ENCODE results near the gene P2RX6. TPM values are rescaled to one million over a fixed set of nuclear protein-coding genes. Genes with fewer than 3 reads are reported as not detected.

The P2RX6 gene
- polyA plus RNA-seq, 1 donor (not counting 4 experiments of a cell fraction or from before 2014, with no cell fraction given), result 0.87 TPM

- Histone ChIP-seq H3K4me3 (ENCODE audit: control insufficient read depth in 2 of 3, extremely low read depth in 1 of 3, insufficient read depth in 2 of 3, low read depth in 1 of 3, low read length in 3 of 3) (peak overlapping the region; percentile 83 to 91 (median 90)), H4K20me1 (ENCODE audit: control insufficient read depth, extremely low read depth, insufficient read depth, low read length) (no peaks in the 10 kb centered on the region), H3K4me1 (ENCODE audit: control insufficient read depth, extremely low read depth, insufficient read depth, low read length) (peaks cover 20% of the 10 kb centered on the region), H3K9me1 (ENCODE audit: control insufficient read depth, extremely low read depth, insufficient read depth, low read length) (no peaks in the 10 kb centered on the region), H3K79me2 (ENCODE audit: control insufficient read depth, insufficient read depth, low read length) (peaks cover 28% of the 10 kb centered on the region), H3K36me3 (ENCODE audit: control insufficient read depth in 2 of 2, extremely low read depth in 1 of 2, insufficient read depth in 2 of 2, low read length in 2 of 2) (peaks cover 14 to 18% of the 10 kb centered on the region in 2 experiments), H3K27me3 (ENCODE audit: control insufficient read depth, extremely low read depth, insufficient read depth, low read length) (no peaks in the 10 kb centered on the region), H3K9me3 (ENCODE audit: control insufficient read depth, low read depth, low read length) (no peaks in the 10 kb centered on the region), H2AFZ (ENCODE audit: control insufficient read depth, low read length) (peak overlapping the region; percentile 84), H3K9ac (ENCODE audit: control insufficient read depth, extremely low read depth, insufficient read depth, low read length) (peak overlapping the region; percentile 94), H3K4me2 (ENCODE audit: control insufficient read depth, extremely low read depth, insufficient read depth, low read depth, low read length) (peak overlapping the region; percentile 99), H3K27ac (ENCODE audit: control insufficient read depth, insufficient read depth, low read length) (peak overlapping the region; percentile 93)
- dilution Hi-C loops (cut with MboI; ENCODE audit: extremely low pct_ligation_motif_present, low sequenced_read_pairs), result no loop called here
- DNase-seq (ENCODE audit: low read depth, low spot score) (no peak), FAIRE-seq (no peak)
- TF ChIP-seq EZH2 (IDR thresholded peaks at IDR 0.05; ENCODE audit: low read length) (no peak), CTCF (optimal IDR thresholded peaks at IDR 0.05 in 1 of 3, IDR thresholded peaks at IDR 0.05 in 1 of 3, conservative IDR thresholded peaks at IDR 0.05 in 1 of 3; ENCODE audit: extremely low read depth in 1 of 3, insufficient read depth in 2 of 3, low read length in 3 of 3) (no peak)
Observed at GRCh38 chr22:21000987-21001600, 13.9 kb upstream of the P2RX6 start.

- no peaks in the 10 kb centered on the region for H3K27me3 ChIP-seq (ENCODE audit: control insufficient read depth, extremely low read depth, insufficient read depth, low read length)
- peak within 1 kb of the TSS; percentile 94 for H3K9ac ChIP-seq (ENCODE audit: control insufficient read depth, extremely low read depth, insufficient read depth, low read length)
- TF ChIP-seq CTCF (optimal IDR thresholded peaks at IDR 0.05 in 1 of 3, IDR thresholded peaks at IDR 0.05 in 1 of 3, conservative IDR thresholded peaks at IDR 0.05 in 1 of 3; ENCODE audit: extremely low read depth in 1 of 3, insufficient read depth in 2 of 3, low read length in 3 of 3), result no peak
- no peak for TF ChIP-seq EZH2 (IDR thresholded peaks at IDR 0.05; ENCODE audit: low read length)
- peaks cover 12 to 14% of the 10 kb centered on the region in 2 experiments for H3K36me3 ChIP-seq (ENCODE audit: control insufficient read depth in 2 of 2, extremely low read depth in 1 of 2, insufficient read depth in 2 of 2, low read length in 2 of 2)
- peaks cover 28% of the 10 kb centered on the region for H3K79me2 ChIP-seq (ENCODE audit: control insufficient read depth, insufficient read depth, low read length)
- H2AFZ ChIP-seq (ENCODE audit: control insufficient read depth, low read length), result peak within 1 kb of the TSS; percentile 84
- H3K4me3 ChIP-seq (ENCODE audit: control insufficient read depth in 2 of 3, extremely low read depth in 1 of 3, insufficient read depth in 2 of 3, low read depth in 1 of 3, low read length in 3 of 3), result peak within 1 kb of the TSS; percentile 83 to 91 (median 90)
- peaks cover 20% of the 10 kb centered on the region for H3K4me1 ChIP-seq (ENCODE audit: control insufficient read depth, extremely low read depth, insufficient read depth, low read length)
- peak within 1 kb of the TSS; percentile 99 for H3K4me2 ChIP-seq (ENCODE audit: control insufficient read depth, extremely low read depth, insufficient read depth, low read depth, low read length)
- no peaks in the 10 kb centered on the region for H3K9me1 ChIP-seq (ENCODE audit: control insufficient read depth, extremely low read depth, insufficient read depth, low read length)
- peak within 1 kb of the TSS; percentile 93 for H3K27ac ChIP-seq (ENCODE audit: control insufficient read depth, insufficient read depth, low read length)
- dilution Hi-C loops (cut with MboI; ENCODE audit: extremely low pct_ligation_motif_present, low sequenced_read_pairs), result no loop called here
- FAIRE-seq (no peak), DNase-seq (ENCODE audit: low read depth, low spot score) (peak; percentile 84)
- no peaks in the 10 kb centered on the region for H3K9me3 ChIP-seq (ENCODE audit: control insufficient read depth, low read depth, low read length)
- H4K20me1 ChIP-seq (ENCODE audit: control insufficient read depth, extremely low read depth, insufficient read depth, low read length), result no peaks in the 10 kb centered on the region
Observed at GRCh38 chr22:21001601-21002325, 13.2 kb upstream of the P2RX6 start, which contains the start of gene THAP7. Gene THAP7 (minus strand): TSS chr22:21002118. CDS start chr22:21001911, 207 bp downstream.
